ENCODE data around the gene KHNYN.

Gene KHNYN

DNA sequence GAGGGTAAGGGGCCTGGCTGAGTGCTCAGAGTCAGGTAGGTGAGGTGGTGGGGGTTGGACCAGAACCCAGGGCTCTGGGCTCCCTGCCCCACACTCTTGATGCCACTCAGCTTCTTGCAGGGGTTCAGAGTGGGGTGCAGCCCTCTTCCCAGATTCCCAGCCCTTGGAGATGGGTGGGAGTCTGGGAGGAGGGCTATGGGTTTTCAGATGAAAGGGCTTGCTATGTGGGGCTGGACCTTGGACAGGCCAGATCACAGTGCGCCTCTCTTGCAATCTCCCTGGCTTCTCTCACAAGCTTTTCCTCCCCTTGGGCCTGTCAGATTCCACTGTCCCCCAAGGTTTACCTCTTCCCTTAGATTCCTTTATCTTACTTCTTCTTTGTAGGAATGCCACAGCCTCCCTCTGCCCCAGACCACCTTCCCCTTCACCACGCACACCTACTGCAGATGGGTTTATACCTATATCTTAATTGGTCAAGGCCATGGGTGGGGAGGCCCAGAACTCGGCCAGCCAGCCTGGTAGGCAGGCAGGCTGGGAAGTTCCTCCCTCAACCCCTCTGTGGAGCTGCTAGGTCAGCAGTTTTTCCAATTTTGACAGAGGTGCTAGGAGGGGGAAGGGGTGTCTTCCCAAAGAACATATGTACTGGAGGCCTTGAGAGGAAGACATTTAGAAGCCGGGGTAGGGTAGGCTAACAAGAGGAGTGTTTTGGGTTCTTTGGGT, 29.6 kb upstream of the KHNYN start:
- in situ Hi-C loops (cut with MboI; ENCODE audit: low sequenced_read_pairs), result no loop called here

DNA sequence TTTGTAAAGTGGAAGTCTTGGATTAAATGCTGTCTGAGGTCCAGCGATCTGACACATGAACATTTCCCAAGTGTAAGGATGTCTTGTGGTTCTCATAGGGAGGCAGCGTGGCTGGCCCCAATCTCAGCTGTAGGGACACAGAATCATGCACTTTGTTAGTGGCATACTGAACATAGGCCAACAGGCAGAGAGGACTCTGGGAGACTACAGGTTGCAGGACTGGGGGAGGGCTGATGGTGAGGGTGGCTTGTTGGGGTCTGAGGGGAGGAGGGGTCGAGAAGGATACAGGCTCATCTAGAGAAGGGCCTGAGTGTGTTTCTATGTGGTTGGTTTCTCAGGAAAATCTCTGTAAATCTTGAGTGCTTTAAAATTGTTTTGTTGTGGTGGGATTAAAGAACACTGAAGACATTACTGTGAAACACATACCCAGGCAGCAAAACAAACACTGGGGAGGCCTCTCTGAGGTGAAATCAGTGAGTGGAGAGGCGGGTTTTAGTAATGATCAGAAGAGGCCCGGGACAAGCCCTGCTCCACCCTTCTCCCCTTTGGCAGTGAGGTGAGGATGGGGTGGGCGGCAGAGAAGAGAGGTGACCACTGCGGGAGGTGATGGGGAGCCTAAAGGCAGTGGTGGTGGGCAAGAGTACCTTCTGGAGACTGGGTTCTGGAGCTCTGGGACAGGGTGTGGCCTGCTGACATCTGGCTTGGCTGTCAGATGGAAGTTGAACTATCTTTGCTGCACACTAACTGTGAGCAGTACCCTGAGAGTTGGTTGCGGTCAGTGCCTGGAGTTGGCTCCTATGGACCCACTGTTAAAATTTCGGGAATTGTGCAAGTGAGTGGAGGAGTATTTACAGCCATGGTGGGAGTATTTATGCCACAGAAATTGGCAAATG, 27.7 kb upstream of the KHNYN start:
- in situ Hi-C loops (cut with MboI; ENCODE audit: low sequenced_read_pairs), result no loop called here

DNA sequence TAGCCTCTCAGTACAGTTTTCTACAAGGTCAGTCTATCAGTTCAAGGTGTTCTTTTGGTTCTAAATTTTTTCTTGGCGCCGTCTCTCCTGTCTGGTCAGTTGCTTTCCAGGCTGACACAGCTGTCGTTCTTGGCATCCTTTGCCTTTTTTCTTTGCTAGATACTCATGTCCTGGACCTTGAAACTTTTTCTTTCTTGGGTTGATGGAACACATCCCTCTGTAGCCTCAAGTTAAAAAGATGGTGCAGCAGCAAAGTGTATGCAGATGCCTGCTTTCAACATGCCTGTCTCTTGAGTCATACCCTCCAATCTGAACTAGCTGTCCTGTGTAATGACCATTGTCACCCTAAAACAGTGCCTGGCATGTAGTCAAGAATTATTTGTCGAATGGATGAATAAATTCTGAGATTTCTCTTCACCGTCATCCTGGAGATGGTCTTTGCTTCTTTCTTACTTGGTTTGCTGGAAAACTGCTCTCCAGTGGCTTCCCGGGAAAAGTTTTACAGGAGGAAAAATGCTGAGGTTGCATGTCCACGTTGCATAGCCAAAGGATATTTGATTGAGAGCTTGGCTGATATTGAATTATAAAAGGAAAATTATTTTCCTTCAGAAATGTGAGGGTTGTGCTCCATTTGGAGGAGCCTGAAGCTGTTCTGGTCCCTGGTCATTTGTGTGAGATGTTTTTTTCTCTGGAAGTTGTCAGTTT, 26.3 kb upstream of the KHNYN start:
- in situ Hi-C loops (cut with MboI; ENCODE audit: low sequenced_read_pairs), result no loop called here

DNA sequence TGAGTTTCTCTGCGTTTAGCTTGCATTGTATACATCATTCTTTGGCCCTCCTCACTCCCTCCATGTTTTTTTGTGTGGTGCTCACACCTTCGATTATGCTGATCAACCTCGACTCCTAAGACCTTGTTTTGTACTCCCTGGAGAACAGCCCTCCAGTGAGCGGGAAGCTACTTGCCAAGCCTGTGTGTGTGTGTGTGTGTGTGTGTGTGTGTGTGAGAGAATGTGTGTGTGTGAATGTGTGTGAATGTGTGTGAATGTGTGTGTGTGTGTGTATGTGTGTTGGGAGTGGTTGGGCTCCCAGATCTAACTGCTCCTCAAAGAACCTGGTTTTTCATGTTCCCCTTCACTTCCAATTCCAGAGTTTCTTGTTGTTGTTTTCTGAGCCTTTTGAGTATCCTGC, 24.9 kb upstream of the KHNYN start:
- in situ Hi-C loops (cut with MboI; ENCODE audit: low sequenced_read_pairs), result no loop called here

DNA sequence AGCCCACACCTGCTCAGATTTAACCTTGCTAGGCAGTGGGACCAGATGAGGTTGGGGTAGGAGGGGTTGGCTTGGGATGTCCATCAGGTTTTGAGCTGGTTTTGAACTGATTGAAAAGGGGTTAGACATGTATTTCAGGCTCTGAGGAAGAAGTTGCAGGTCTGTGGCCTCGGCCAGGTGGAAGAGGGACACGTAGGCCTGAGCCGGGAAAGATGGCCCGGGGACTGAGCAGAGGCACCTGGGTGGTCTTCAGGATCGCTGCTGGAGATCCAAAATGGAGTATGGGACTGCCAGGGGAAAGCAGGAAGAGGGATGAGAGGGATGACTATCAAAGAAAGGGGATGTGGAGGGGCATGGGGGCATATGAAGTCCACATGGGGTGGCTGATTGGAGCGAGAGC, 23.3 kb upstream of the KHNYN start:
- in situ Hi-C loops (cut with MboI; ENCODE audit: low sequenced_read_pairs), result no loop called here

DNA sequence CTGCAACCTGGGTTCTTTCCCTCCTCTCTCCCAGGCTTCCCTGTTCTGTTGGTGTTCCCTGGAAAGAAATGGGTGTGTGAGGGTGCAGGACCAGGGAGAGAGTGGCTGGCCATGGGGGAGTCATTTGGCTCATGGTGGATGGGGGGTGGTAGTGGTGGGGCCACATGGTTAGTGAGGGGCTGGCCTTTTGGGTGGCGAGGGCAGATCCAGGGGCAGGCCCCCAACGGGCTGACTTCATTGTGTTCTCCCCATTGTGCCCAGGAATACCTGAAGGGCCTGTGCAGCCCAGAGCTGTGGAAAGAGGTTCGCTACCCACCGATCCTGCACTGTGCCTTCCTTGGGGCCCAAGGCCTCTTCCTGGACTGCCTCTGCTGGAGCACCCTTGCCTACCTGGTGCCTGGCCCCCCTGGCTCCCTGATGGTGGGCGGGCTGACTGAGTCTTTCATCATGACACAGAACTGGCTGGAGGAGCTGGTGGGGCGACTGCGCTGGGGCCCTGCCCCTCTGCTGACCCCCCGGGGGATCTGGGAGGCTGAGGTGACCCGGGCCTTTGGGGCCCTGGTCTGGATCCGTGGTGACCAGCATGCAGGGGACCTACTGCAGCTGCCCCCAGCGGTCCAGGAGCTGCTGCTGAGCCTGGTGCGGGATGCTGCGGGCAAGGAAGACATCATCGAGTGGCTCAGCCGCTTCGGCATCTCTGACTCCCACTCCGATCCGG, 22.0 kb upstream of the KHNYN start:
- in situ Hi-C loops (cut with MboI; ENCODE audit: low sequenced_read_pairs), result no loop called here

DNA sequence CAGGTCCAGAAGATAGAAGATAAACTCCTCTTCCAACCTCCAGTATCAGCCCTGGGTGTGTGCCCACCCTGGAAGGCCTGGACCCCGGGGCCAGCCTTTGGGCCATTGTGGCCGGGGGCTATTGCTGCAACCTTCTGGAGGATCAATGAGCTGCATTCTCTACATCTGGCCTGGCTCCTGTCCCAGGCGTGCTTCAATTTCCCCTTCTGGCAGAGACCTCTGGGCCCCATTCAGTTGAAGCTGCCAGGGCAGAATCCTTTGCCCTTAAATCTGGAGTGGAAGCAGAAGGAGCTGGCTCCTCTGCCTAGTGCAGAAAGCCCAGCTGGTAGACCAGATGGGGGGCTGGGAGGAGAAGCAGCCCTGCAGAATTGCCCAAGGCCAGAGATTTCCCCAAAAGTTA, 21.0 kb upstream of the KHNYN start:
- in situ Hi-C loops (cut with MboI; ENCODE audit: low sequenced_read_pairs), result no loop called here

DNA sequence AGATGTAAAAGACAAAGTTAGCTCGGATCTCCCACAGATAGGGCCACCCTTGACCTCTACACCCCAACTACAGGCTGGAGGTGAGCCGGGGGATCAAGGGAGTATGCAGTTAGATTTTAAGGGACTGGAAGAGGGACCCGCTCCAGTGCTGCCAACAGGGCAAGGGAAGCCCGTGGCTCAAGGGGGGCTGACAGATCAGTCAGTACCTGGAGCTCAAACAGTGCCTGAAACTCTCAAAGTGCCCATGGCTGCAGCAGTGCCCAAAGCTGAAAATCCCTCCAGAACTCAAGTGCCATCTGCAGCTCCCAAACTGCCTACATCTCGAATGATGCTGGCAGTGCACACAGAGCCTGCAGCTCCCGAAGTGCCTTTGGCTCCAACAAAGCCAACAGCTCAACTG, 20.6 kb upstream of the KHNYN start:
- in situ Hi-C loops (cut with MboI; ENCODE audit: low sequenced_read_pairs), result no loop called here

DNA sequence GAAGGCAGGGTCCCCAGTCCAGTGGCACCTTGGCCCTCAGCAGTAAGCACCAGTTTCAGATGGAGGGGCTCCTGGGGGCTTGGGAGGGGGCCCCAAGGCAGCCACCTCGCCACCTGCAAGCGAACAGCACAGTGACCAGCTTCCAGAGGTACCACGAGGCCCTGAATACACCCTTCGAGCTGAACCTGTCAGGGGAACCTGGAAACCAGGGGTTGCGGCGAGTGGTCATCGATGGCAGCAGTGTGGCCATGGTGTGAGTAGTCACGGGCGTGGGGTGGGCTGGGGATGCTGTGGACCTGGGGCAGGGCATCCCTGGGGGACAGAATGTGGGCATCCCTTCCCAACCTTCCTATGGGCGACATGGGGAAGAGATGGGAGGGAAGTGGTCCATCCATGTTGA, 19.8 kb upstream of the KHNYN start:
- in situ Hi-C loops (cut with MboI; ENCODE audit: low sequenced_read_pairs), result no loop called here

DNA sequence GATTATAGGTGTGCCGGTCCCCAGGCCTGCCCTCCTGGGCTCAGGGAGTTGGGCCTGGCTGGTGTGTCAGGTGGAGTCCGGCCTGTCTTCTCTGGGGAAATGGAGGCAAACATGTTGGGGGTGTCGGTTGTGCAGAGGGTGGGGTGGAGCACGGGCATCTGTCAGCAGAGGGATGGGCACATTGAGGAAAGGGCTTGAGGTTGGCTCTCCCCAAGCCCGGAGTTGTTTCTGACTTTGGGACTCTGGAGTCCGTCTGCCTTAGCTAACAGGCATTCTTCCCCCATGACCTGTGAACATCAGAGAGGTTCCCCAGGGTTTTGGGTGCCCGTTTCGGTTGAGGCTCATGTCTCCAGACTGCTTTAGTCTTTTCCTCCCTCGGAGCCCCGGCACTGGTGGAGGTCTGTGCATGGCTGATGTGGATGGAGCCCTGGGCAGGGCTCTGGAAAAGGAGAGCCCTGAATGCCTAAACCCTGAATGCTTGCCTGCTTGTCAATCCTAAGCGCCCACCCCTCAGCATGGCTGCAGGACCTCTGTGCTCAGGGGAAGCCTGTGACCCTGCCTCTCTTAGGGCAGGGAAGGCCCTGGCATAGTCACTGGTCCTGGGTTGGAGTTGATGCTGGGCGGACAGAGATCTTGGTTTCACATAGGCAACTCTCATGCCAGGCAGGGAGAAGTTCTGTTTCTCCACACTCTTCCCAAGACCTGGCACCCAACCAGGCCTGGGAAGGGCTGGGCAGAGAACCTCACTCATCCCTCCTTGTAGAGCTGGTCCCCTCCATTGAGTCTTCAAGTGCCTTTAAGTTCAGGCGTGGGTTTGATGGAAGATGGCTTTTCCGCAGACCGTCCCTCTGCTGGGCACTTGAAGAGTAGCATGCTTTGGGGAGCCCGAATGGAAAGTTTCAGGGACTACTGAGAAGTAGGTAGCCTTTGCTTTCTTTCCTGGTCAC, 18.0 kb upstream of the KHNYN start:
- in situ Hi-C loops (cut with MboI; ENCODE audit: low sequenced_read_pairs), result no loop called here

DNA sequence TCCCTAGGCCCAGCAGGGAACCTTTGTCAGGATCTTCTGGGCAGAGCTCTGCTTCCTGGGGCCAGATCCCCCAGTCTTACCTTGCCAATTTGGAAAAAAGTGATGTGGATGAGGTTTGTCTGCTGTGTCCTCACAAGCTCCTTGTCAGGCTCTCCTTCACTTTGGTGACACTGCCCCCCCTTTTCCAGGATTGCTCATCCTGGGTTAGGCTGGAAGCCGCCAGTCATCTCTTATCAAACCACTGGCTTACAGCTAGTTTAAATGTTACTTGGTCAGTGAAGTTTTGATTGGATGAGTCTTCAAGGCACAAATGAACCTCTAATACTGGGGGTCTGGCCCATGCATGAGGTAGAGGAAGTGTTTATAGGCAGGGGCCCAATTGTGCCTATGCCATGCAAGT, 15.7 kb upstream of the KHNYN start:
- in situ Hi-C loops (cut with MboI; ENCODE audit: low sequenced_read_pairs), result no loop called here

DNA sequence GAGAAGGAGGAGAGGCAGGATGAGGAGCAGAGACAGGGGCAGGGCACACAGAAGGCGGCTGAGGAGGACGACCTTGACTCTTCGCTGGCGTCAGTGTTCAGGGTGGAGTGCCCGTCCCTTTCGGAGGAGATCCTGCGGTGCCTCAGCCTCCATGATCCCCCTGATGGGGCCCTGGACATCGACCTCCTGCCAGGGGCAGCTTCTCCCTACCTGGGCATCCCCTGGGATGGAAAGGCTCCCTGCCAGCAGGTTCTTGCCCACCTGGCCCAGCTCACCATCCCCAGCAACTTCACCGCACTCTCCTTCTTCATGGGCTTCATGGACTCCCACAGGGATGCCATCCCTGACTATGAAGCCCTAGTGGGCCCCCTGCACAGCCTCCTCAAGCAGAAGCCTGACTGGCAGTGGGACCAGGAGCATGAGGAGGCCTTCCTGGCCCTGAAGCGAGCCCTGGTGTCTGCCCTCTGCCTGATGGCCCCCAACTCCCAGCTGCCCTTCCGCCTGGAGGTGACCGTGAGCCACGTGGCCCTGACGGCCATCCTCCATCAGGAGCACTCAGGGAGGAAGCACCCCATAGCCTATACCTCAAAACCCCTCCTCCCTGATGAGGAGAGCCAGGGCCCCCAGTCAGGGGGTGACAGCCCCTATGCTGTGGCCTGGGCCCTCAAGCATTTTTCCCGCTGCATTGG, 14.9 kb upstream of the KHNYN start:
- in situ Hi-C loops (cut with MboI; ENCODE audit: low sequenced_read_pairs), result no loop called here

DNA sequence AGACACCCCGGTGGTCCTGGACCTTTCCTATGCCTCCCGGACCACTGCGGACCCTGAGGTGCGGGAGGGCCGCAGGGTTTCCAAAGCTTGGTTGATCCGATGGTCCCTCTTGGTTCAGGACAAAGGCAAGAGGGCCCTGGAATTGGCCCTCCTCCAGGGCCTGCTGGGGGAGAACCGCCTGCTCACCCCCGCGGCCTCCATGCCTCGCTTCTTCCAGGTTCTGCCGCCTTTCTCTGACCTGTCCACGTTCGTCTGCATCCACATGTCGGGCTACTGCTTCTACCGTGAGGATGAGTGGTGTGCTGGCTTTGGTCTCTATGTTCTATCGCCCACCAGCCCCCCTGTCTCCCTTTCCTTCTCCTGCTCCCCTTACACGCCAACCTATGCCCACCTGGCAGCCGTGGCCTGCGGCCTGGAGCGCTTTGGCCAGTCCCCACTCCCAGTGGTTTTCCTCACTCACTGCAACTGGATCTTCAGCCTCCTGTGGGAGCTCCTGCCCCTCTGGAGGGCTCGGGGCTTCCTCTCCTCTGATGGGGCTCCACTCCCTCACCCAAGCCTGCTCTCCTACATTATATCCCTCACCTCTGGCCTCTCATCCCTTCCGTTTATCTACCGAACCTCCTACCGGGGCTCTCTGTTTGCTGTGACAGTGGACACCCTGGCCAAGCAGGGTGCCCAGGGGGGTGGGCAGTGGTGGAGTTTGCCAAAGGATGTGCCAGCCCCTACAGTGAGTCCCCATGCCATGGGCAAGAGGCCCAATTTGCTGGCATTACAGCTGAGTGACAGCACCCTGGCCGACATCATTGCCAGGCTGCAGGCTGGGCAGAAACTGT, 14.1 kb upstream of the KHNYN start:
- in situ Hi-C loops (cut with MboI; ENCODE audit: low sequenced_read_pairs), result no loop called here

DNA sequence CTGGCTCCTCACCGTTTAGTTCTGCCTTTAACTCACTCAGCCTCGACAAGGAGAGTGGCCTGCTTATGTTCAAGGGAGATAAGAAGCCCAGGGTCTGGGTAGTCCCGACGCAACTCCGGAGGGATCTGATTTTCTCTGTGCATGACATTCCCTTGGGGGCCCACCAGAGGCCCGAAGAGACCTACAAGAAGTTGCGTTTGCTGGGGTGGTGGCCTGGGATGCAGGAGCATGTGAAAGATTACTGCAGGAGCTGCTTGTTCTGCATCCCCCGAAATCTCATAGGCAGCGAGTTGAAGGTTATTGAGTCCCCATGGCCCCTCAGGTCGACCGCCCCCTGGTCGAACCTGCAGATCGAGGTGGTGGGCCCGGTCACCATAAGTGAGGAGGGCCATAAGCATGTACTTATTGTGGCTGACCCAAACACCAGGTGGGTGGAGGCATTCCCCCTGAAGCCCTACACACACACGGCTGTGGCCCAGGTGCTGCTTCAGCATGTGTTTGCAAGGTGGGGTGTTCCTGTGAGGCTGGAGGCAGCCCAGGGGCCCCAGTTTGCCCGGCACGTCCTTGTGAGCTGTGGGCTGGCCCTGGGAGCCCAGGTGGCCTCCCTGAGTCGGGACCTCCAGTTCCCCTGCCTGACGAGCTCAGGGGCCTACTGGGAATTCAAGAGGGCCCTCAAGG, 13.4 kb upstream of the KHNYN start:
- in situ Hi-C loops (cut with MboI; ENCODE audit: low sequenced_read_pairs), result no loop called here

DNA sequence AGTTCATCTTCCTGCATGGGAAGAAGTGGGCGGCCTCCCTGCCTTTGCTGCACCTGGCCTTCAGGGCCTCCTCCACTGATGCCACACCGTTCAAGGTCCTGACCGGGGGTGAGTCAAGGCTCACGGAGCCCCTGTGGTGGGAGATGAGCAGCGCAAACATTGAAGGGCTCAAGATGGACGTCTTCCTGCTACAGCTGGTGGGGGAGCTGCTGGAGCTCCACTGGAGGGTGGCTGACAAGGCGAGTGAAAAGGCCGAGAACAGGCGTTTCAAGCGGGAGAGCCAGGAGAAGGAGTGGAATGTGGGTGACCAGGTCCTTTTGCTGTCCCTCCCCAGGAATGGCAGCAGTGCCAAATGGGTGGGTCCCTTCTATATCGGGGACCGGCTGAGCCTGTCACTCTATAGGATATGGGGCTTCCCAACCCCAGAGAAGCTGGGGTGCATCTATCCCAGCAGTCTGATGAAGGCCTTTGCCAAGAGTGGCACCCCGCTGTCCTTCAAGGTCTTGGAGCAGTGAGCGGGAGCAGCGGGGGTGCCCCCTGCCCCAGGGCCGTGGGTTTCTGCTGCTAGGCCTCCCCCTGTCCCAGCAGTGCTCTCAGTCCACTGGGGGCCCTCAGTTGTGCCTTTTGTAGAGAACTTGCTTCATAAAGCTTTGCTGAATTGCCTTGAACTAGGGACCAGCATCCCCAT, 12.7 kb upstream of the KHNYN start:
- in situ Hi-C loops (cut with MboI; ENCODE audit: low sequenced_read_pairs), result no loop called here

DNA sequence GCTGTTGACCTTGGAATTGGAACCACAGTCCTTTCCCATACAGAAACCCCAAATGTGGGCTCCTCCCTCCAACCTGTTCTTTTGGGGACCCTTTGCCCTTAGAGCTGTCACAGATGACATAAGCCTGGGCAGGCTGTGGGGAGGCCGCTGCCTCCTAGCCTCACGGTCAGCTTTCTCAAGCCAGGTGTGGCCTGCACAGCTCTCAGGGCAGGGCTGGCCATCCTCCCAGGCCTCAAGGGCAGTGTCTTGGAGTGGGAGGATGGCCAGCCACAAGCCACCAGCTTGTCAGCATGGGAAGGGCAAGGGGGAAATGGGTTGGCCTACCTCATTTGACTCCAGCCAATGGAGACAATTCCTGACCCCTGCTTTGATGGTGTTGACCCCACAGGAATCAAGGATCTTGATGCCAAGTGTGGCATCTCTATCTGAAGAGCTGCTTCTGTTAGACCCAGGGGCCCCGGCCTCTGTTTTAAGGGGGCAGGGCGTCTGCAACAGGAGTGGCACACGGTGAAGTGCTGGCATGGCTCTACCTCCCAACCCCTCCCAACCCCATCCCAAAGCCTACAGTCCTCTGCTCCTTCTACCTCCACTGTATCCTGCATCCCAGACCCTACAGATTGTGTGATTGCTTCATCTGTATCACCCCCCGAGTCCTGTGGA, 11.8 kb upstream of the KHNYN start:
- in situ Hi-C loops (cut with MboI; ENCODE audit: low sequenced_read_pairs), result no loop called here

DNA sequence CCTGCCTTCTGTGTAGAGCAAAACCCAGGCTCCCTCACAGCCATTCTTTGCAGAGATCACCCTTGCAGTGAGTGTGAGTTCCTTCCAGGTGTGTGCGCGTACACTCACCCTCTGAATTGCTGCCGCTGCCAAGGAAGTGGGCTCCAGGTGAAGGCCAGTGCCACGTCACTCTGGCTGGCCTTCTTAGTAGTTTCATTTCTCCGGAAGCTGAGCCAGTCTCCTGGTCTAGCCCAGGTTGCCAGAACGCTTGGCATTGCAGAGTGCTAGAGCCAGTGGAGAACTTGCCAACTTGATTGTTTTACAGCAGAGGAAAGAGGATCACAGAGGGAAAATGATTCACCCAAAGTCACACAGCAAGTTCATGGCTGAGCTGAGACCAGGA, 11.3 kb upstream of the KHNYN start:
- in situ Hi-C loops (cut with MboI; ENCODE audit: low sequenced_read_pairs), result no loop called here
